Measurements from ENCODE around the gene SPARCL1.
A peak's percentile ranks its signal among the peaks of the same experiment; 100 is the strongest.

The SPARCL1 gene

DNA sequence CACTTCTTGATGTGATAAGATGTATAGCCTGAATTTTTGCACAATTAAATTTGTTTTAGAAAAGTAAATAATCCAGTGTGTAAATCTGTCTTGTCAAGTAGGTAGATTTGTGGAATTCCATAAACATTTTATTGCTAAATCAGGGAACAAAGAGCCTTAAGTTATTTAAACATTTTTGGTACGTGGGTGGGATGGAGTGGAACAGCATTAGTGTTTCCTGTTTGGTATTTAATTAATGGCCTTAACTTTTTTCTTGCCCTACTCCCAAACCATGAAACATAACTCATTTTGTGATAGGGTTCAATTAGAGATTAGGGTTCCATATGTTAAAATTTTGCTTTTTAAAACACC lies 101.7 kb downstream of the SPARCL1 start (continued):
- TF ChIP-seq, protein P1, sequence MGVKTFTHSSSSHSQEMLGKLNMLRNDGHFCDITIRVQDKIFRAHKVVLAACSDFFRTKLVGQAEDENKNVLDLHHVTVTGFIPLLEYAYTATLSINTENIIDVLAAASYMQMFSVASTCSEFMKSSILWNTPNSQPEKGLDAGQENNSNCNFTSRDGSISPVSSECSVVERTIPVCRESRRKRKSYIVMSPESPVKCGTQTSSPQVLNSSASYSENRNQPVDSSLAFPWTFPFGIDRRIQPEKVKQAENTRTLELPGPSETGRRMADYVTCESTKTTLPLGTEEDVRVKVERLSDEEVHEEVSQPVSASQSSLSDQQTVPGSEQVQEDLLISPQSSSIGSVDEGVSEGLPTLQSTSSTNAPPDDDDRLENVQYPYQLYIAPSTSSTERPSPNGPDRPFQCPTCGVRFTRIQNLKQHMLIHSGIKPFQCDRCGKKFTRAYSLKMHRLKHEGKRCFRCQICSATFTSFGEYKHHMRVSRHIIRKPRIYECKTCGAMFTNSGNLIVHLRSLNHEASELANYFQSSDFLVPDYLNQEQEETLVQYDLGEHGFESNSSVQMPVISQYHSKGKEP (tag by site-specific recombination; IDR thresholded peaks at IDR 0.05): no peak
- peak; percentile 19; the same call in 1 of the 2 replicates for TF ChIP-seq FEZF1 (tag by site-specific recombination; IDR thresholded peaks at IDR 0.05)
- TF ChIP-seq PRDM1 (tag by site-specific recombination; IDR thresholded peaks at IDR 0.05): no peak
- no peak for TF ChIP-seq ZNF354C (tag by site-specific recombination; IDR thresholded peaks at IDR 0.05; ENCODE audit: borderline replicate concordance, low read depth)
- TF ChIP-seq, protein P2, sequence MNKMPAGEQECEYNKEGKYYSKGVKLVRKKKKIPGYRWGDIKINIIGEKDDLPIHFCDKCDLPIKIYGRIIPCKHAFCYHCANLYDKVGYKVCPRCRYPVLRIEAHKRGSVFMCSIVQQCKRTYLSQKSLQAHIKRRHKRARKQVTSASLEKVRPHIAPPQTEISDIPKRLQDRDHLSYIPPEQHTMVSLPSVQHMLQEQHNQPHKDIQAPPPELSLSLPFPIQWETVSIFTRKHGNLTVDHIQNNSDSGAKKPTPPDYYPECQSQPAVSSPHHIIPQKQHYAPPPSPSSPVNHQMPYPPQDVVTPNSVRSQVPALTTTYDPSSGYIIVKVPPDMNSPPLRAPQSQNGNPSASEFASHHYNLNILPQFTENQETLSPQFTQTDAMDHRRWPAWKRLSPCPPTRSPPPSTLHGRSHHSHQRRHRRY (tag by site-specific recombination; IDR thresholded peaks at IDR 0.05): no peak
- TF ChIP-seq ZNF521 (tag by site-specific recombination; IDR thresholded peaks at IDR 0.05): no peak
- no peak for TF ChIP-seq SETDB1 (IDR thresholded peaks at IDR 0.05; ENCODE audit: insufficient read length, low read length)
- TF ChIP-seq KLF7 (tag by site-specific recombination; IDR thresholded peaks at IDR 0.05; ENCODE audit: borderline replicate concordance): no peak
- 0 out of 2 replicates have a peak, but pooled peaks have one; percentile 19 for TF ChIP-seq OSR2 (tag by site-specific recombination; IDR thresholded peaks at IDR 0.05)
- TF ChIP-seq, protein P3, sequence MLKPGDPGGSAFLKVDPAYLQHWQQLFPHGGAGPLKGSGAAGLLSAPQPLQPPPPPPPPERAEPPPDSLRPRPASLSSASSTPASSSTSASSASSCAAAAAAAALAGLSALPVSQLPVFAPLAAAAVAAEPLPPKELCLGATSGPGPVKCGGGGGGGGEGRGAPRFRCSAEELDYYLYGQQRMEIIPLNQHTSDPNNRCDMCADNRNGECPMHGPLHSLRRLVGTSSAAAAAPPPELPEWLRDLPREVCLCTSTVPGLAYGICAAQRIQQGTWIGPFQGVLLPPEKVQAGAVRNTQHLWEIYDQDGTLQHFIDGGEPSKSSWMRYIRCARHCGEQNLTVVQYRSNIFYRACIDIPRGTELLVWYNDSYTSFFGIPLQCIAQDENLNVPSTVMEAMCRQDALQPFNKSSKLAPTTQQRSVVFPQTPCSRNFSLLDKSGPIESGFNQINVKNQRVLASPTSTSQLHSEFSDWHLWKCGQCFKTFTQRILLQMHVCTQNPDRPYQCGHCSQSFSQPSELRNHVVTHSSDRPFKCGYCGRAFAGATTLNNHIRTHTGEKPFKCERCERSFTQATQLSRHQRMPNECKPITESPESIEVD (tag by site-specific recombination; IDR thresholded peaks at IDR 0.05): peak; percentile 73
- peak; percentile 77 for TF ChIP-seq ZNF843 (tag by site-specific recombination; IDR thresholded peaks at IDR 0.05)
- TF ChIP-seq ZNF544 (tag by site-specific recombination; IDR thresholded peaks at IDR 0.05): no peak

DNA sequence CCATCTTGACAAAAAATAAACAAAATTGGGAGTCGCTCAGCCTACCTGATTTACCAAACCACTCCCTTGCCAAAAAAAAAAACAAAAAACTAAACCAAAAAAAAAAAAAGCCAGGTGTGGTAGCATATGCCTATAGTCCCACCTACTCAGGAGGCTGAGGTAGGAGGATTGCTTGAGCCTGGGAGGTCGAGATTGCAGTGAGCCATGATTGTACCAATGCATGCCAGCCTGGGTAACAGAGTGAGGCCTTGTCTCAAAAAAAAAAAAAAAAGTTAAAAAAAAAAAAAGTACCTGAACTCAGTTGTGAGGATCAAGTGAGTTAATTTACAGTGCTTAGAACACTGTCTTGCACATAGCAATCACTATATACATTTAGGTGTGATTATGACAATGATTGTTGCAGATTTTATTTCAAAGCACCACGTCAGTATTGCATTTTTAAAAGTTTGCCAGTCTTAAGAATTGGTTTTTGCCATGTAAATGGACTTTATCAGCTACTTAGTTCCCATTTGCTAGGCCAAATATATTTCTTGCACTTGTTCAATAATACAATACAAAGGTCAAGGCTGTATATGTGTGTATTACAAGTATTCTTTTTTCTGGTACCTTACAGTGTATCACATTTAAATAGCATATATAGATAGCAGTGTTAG lies 102.2 kb downstream of the SPARCL1 start:
- H3K9me3 ChIP-seq (ENCODE audit: control insufficient read depth, insufficient read depth, low read depth, low read length): no peaks in the 10 kb centered on the region
- POLR2A ChIA-PET: no interaction called here
- H3K4me1 ChIP-seq (ENCODE audit: control insufficient read depth, insufficient read depth, low read length): no peaks in the 10 kb centered on the region; the same call in 1 of the 2 replicates
- no peak overlapping the region for H3K27ac ChIP-seq (ENCODE audit: extremely low read depth, low read depth, low read length)
- TF ChIP-seq, protein P4, sequence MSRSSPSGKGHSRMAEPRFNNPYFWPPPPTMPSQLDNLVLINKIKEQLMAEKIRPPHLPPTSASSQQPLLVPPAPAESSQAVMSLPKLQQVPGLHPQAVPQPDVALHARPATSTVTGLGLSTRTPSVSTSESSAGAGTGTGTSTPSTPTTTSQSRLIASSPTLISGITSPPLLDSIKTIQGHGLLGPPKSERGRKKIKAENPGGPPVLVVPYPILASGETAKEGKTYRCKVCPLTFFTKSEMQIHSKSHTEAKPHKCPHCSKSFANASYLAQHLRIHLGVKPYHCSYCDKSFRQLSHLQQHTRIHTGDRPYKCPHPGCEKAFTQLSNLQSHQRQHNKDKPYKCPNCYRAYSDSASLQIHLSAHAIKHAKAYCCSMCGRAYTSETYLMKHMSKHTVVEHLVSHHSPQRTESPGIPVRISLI (tag by site-specific recombination; IDR thresholded peaks at IDR 0.05): peak; percentile 86
- TF ChIP-seq ZNF510 (tag by site-specific recombination; IDR thresholded peaks at IDR 0.05; ENCODE audit: insufficient replicate concordance) (no peak), ZNF266 (tag by site-specific recombination; IDR thresholded peaks at IDR 0.05; ENCODE audit: low read depth) (no peak)
- H3K4me3 ChIP-seq (ENCODE audit: low read depth, low read length): no peak overlapping the region
- CTCF ChIA-PET: no interaction called here
- H3K36me3 ChIP-seq (ENCODE audit: control insufficient read depth in 2 of 2, insufficient read depth in 1 of 2, low read length in 2 of 2): no peaks in the 10 kb centered on the region

DNA sequence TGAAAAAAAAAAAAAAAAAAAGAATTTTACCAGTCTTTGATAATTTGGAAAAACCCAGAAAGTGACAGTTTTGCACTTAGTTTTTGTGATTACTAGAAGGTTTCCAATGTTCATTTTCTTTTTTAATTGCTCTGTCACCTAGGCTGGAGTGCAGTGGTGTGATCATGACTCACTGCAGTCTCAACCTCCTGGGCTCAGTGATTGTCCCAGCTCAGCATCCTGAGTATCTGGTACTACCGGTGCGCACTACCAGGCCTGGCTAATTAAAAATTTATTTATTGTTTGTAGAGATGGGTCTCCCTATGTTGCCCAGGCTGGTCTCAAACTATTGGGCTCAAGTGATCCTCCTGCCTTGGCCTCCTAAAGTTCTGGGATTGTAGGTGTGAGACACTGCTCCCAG lies 103.5 kb downstream of the SPARCL1 start:
- CTCF ChIA-PET: no interaction called here
- POLR2A ChIA-PET: no interaction called here
- H3K4me1 ChIP-seq (ENCODE audit: control insufficient read depth, insufficient read depth, low read length): no peaks in the 10 kb centered on the region; the same call in 1 of the 2 replicates
- no peaks in the 10 kb centered on the region for H3K36me3 ChIP-seq (ENCODE audit: control insufficient read depth in 2 of 2, insufficient read depth in 1 of 2, low read length in 2 of 2)
- H3K27ac ChIP-seq (ENCODE audit: extremely low read depth, low read depth, low read length): no peak overlapping the region
- H3K9me3 ChIP-seq (ENCODE audit: control insufficient read depth, insufficient read depth, low read depth, low read length): no peaks in the 10 kb centered on the region
- TF ChIP-seq, protein P5, sequence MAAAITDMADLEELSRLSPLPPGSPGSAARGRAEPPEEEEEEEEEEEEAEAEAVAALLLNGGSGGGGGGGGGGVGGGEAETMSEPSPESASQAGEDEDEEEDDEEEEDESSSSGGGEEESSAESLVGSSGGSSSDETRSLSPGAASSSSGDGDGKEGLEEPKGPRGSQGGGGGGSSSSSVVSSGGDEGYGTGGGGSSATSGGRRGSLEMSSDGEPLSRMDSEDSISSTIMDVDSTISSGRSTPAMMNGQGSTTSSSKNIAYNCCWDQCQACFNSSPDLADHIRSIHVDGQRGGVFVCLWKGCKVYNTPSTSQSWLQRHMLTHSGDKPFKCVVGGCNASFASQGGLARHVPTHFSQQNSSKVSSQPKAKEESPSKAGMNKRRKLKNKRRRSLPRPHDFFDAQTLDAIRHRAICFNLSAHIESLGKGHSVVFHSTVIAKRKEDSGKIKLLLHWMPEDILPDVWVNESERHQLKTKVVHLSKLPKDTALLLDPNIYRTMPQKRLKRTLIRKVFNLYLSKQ (tag by site-specific recombination; IDR thresholded peaks at IDR 0.05; ENCODE audit: borderline replicate concordance): no peak
- TF ChIP-seq, protein P6, sequence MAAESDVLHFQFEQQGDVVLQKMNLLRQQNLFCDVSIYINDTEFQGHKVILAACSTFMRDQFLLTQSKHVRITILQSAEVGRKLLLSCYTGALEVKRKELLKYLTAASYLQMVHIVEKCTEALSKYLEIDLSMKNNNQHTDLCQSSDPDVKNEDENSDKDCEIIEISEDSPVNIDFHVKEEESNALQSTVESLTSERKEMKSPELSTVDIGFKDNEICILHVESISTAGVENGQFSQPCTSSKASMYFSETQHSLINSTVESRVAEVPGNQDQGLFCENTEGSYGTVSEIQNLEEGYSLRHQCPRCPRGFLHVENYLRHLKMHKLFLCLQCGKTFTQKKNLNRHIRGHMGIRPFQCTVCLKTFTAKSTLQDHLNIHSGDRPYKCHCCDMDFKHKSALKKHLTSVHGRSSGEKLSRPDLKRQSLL (tag by site-specific recombination; IDR thresholded peaks at IDR 0.05): 0 out of 2 replicates have a peak, but pooled peaks have one; percentile 18
- H3K4me3 ChIP-seq (ENCODE audit: low read depth, low read length): no peak overlapping the region

All from HEK293 (cell line).